ENCODE results near the gene MAP3K6. TPM values are rescaled to one million over a fixed set of nuclear protein-coding genes. Genes with fewer than 3 reads are reported as not detected.

MAP3K6 gene
- total and polyA plus RNA-seq, 2 of the 4 experiments (the other 2 are of a cell fraction) = 4.8 to 15.9 TPM

DNA sequence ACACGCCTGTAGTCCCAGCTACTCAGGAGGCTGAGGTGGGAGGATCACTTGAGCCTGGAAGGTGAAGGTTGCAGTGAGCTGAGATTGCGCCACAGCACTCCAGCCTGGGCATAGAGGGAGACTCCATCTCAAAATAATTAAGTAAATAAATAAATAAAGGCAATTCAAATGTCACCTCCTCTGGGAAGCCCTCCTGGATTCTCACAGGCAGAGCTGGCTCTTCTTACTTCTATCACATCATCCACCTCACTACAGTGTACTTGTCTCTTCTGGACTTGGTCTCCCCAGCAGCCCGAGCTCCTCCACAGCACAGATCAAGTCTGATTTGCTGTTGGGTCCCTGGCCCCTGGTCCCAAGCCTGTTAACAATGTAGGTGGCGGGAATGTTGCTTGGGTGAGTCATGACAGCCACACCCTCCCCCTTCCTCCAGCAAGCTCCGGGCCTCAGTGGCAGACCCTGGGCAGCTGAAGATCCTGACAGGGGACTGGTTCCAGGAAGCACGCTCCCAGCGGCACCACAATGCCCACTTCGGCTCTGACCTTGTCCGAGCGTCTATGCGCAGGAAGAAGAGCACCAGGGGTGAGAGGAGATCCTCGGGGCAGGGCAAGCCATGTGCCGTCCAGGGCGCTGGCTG is 19.7 kb downstream of the MAP3K6 start:
- 96% methylated on average over 5 of the region's 14 CpGs; no CpG with 5 or more reads in 1 of the 2 experiments for WGBS, 2 experiments (ENCODE audit: extremely low coverage in 2 of 2, insufficient read length in 1 of 2)

More for the DNA sequence above, 19.7 kb downstream of the MAP3K6 start:
- no peak overlapping the region for H3K9ac ChIP-seq (ENCODE audit: low read depth, low read length)
- no peak overlapping the region for H3K4ac ChIP-seq (ENCODE audit: low read depth, low read length)
- peaks cover 9% of the 10 kb centered on the region; the same call in 1 of the 2 replicates for H3K4me1 ChIP-seq (ENCODE audit: control insufficient read depth, insufficient read depth, low read length)
- H2BK5ac ChIP-seq (ENCODE audit: low read depth, low read length, poor library complexity, severe bottlenecking) = no peak overlapping the region
- dilution Hi-C loops (cut with HindIII; ENCODE audit: low sequenced_read_pairs, unreplicated experiment) = no loop called here
- DNase-seq (peak; percentile 13), ATAC-seq (ENCODE audit: low read depth) (no peak)
- H3K18ac ChIP-seq (ENCODE audit: low read depth, low read length) = no peak overlapping the region
- intact Hi-C loops (cut with micrococcal nuclease) = no loop called here
- no peak for TF ChIP-seq NFE2L2 (IDR thresholded peaks at IDR 0.05; ENCODE audit: low read depth, low read length)
- no peak for TF ChIP-seq FOS (IDR thresholded peaks at IDR 0.05; ENCODE audit: low read depth, low read length)
- TF ChIP-seq, protein P1, sequence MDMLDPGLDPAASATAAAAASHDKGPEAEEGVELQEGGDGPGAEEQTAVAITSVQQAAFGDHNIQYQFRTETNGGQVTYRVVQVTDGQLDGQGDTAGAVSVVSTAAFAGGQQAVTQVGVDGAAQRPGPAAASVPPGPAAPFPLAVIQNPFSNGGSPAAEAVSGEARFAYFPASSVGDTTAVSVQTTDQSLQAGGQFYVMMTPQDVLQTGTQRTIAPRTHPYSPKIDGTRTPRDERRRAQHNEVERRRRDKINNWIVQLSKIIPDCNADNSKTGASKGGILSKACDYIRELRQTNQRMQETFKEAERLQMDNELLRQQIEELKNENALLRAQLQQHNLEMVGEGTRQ (IDR thresholded peaks at IDR 0.05; ENCODE audit: low read depth, low read length) = no peak
- TF ChIP-seq RAD21 (IDR thresholded peaks at IDR 0.05; ENCODE audit: low read length) = no peak
- no peak for TF ChIP-seq RFX5 (IDR thresholded peaks at IDR 0.05; ENCODE audit: low read depth, low read length)
- TF ChIP-seq MXI1 (IDR thresholded peaks at IDR 0.05; ENCODE audit: borderline replicate concordance, low read depth, low read length) = no peak
- ChIA-PET CTCF (no interaction called here), POLR2A (ENCODE audit: unreplicated experiment) (no interaction called here)
- peak overlapping the region; percentile 76 for H2AK9ac ChIP-seq (replicated peaks; ENCODE audit: low read depth, low read length, poor library complexity)
- no peaks in the 10 kb centered on the region for H3K79me1 ChIP-seq (ENCODE audit: low read depth in 1 of 2, low read length in 2 of 2)
- H2BK20ac ChIP-seq (ENCODE audit: low read depth, low read length) = no peak overlapping the region
- no peaks in the 10 kb centered on the region; the same call in 1 of the 2 replicates for H3K9me1 ChIP-seq (ENCODE audit: insufficient read depth, low read length)
- H4K20me1 ChIP-seq (ENCODE audit: insufficient read depth, low read length) = no peaks in the 10 kb centered on the region
- H2BK15ac ChIP-seq (ENCODE audit: low read depth, low read length) = no peak overlapping the region
- H3K9me3 ChIP-seq (ENCODE audit: control insufficient read depth, insufficient read depth, low read length) = no peaks in the 10 kb centered on the region
- peak overlapping the region; percentile 34 for H2AFZ ChIP-seq (replicated peaks; ENCODE audit: low read length, poor library complexity)
- no peak overlapping the region for H3K4me3 ChIP-seq (ENCODE audit: insufficient read depth, low read depth, low read length)
- H3K4me2 ChIP-seq (ENCODE audit: low read depth, low read length) = no peak overlapping the region
- H3K27ac ChIP-seq (ENCODE audit: insufficient read depth, low read length) = no peak overlapping the region
- no peak overlapping the region for H3K14ac ChIP-seq (replicated peaks; ENCODE audit: low read depth, low read length)
- no peak overlapping the region for H3K56ac ChIP-seq (ENCODE audit: extremely low read depth, insufficient read depth, low read length)
- H3K27me3 ChIP-seq (ENCODE audit: control insufficient read depth, insufficient read depth, low read length) = no peaks in the 10 kb centered on the region; the same call in 1 of the 2 replicates
- no TSS peak for BruUV-seq (replicated peaks)
- no peak overlapping the region for H2AK5ac ChIP-seq (ENCODE audit: low read depth, low read length)
- in situ Hi-C loops (cut with MboI; ENCODE audit: low sequenced_read_pairs) = no loop called here
- H4K5ac ChIP-seq (ENCODE audit: low read depth, low read length) = no peak overlapping the region
- no peak overlapping the region for H4K8ac ChIP-seq (ENCODE audit: low read depth in 2 of 2, low read length in 2 of 2)
- no peak overlapping the region for H4K91ac ChIP-seq (ENCODE audit: insufficient read depth, low read depth, low read length)
- H2BK120ac ChIP-seq (ENCODE audit: low read depth, low read length) = no peak overlapping the region
- no peak overlapping the region for H3K23ac ChIP-seq (ENCODE audit: low read depth, low read length)
- no peaks in the 10 kb centered on the region for H3K36me3 ChIP-seq (ENCODE audit: control insufficient read depth, insufficient read depth, low read length)
